Measurements from ENCODE around the gene C7orf25.
A peak's percentile ranks its signal among the peaks of the same experiment; 100 is the strongest.
"Not testable (repeated sequence)": the region's sequence is repeated elsewhere in the genome, so short reads cannot be mapped to it uniquely, and the experiment has no call there.

Gene C7orf25

DNA sequence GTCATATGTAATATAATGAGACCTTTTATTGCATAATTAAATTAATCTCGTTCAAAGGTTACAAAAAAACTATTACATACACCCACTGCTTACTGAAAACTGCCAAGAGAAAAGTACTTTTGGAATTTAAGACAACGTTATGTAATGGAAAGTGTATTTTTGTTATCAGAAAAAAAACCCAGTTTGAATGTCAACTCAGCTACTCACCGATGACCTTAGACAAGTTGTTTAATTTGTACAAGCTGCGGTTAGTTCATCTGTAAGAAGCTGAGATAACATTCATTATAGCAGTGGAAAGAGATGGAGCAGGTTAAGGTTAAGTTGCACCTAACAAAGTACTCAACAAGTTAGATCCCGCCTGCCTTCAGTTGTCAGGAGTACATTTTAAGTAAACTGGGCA, 19.0 kb upstream of the C7orf25 start:
- no peak for DNase-seq

DNA sequence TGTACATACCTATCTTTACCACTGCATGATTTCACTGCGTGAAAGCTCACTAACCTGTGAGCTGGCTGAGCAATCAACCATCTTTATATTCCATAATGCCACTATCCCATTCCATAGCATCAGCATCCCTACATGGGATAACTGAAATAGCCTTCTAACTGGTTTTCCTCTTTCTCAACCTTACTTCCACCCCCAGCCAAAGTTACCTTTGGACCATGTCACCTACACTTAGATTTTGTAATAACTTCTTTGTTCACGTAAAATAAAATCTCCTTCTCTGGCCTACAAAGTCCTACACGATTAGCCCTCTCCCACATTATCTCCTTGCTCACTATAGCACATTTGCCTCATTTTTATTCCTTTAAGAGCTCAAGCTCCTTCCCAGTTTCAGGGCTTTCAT, 17.6 kb upstream of the C7orf25 start:
- DNase-seq, result no peak

DNA sequence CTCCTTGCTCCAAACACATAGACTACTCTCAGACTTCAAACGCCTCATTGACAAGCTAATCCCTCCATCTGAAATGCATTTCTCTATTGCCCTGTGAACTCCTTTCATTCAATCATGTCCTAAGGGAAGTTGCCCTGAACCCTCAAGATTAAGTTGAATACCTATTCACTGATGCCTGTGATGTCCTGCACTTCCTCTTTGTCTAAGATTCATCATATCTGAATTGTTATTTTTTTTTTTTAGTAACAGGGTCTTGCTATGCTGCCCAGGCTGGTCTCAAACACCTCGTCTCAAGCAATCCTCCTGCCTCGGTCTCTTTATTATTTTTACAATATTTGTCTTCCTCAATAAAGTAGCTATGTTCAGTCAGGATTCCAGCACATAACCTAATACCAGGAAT, 16.9 kb upstream of the C7orf25 start:
- DNase-seq, result no peak

GRCh38 chr7:42926204-42926603, 14.3 kb upstream of the C7orf25 start:
- DNase-seq, result no peak

DNA sequence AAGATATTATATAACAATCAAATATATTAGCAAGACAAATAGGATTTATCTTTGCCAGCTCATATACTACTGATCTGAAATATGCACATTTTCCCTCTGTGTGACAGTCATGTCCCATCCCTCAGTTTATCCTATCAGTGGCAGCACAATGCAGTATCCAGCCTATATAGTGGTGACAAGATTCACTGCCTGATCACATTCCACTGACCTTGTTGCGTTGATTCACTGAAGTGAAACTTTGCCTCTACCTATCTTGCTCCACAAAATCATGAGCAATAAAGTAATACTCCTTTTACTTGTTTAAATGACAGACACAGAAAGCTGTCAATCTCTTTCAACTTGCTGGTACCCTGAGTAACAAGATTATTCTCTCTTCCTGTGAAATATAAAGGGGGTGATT, 13.8 kb upstream of the C7orf25 start:
- no peak for DNase-seq

DNA sequence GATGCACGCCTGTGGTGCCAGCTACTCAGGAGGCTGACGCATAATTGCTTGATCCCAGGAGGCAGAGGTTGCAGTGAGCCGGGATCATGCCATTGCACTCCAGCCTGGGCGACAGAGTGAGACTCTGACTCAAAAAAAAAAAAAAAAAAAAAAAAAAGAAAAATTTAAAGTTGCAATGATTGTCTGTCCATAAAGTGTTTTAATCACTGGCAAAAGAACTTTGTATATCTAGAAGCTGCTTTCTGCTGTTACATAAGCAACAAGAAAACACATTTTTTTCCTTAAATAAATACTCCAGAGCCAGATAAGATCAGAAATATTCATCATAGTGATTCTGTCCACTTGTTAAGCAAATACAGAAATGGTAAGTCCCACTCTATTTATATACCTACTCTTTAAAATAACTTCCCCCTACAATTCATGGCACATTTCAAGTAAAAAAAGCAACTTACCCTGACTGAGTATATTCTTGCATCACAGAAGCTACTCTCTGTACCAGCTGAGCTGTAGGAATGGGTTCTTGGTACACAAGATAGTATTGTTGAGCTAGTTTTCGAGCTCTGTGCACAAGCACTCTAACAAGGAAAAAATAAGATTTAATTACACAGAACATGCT, 12.5 kb upstream of the C7orf25 start:
- DNase-seq, result no peak

- no peak for DNase-seq
Measured at GRCh38 chr7:42922017-42922753, 10.3 kb upstream of the C7orf25 start.

- DNase-seq, result no peak
Measured at GRCh38 chr7:42915356-42915755, 3.5 kb upstream of the C7orf25 start.

- no peak for DNase-seq
Measured at GRCh38 chr7:42914421-42915045, 2.7 kb upstream of the C7orf25 start.

GRCh38 chr7:42914009-42914408, 2.1 kb upstream of the C7orf25 start:
- no peak for DNase-seq

GRCh38 chr7:42913591-42913990, 1.7 kb upstream of the C7orf25 start:
- no peak for DNase-seq

GRCh38 chr7:42910306-42910705, 1.6 kb downstream of the C7orf25 start:
- peak in 25 of 58 donors; percentile 3 to 69 (median 28) for DNase-seq

DNA sequence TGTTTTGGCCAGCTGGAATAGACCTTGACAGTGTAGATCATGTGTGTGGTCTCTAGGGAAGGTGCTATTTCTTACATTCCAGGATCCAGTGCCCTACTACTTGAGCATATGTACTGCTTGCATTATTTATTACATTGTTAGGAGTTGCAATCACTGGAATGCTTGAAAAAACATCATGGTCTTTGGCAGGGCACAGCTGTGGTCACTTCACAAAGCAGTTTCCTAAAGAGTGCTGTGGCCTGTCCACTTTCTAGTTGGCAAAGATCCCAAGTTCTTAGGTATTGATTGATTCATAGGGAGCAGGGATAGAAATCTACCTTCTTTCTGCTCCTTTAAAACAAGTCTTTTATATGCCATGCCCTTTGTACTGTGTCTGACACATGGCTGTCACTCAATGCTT, 4.6 kb downstream of the C7orf25 start:
- no peak for DNase-seq

- no peak for DNase-seq
Measured at GRCh38 chr7:42906181-42906580, 5.7 kb downstream of the C7orf25 start.

DNA sequence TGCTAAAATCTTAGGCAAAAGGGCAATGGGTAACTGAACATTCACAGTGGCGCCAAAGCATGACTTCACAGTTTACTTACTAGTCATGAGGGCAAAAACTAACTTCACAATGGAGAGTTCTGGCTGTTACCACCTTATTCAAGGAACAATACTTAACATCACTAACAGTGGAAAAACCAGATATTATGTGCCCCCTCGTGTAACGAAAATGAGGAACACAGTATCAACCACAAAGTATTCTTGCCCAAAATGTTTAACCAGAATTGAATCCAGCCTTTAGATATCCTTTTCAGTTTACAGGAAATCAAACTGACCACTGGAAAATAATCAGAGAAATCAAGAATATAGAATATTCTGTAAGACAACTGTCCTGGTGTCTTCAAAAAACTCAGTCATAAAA, 9.5 kb downstream of the C7orf25 start:
- DNase-seq, result no peak

DNA sequence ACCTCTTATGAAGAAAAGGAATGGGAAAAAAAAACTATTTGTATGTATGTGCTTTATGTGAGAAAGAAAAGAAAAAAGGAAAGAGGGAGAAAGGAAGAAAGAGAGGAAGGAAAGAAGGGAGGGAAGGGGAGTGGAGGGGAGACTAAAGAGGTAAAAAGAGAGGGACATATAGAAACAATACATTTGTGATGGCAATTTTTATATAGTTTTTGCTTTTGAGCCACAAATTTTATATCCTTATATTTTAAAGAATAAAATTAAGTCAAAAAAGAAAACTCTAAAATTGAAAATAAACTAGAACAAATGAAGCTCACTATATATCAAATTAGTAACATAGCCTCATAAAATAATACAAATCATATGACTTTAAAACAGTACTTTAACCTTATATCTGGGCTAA, 11.0 kb downstream of the C7orf25 start:
- no peak for DNase-seq

- no peak for DNase-seq
Measured at GRCh38 chr7:42893346-42894240, 18.3 kb downstream of the C7orf25 start.

DNA sequence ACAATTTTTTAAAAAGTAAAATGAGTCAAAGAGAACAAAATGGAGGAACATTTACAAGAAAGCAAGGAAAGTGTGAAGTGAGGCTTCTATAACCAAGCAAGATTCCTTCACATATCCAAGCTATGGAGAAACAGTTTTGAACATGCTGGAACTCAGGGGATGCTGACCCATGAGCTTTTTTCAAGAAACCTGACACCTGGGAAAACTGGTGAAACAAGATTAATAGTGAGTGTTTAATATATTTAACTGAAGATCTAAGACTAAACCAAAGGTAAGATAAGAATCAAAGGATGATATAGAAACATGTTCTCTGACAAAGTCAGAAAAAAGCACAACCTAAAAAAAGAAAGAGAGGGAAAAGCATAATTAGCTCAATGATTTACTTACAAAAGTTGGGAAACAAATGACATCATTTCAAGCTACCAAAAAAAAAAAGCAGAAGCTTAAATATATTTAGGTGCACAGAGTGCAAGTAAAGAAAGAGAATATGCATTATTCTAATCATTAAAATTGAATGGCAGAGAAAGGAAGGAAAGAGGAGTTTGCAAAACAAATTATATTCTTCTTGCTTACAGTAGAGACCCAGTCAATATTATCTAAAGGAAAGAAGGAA, 24.9 kb downstream of the C7orf25 start:
- no peak for DNase-seq

DNA sequence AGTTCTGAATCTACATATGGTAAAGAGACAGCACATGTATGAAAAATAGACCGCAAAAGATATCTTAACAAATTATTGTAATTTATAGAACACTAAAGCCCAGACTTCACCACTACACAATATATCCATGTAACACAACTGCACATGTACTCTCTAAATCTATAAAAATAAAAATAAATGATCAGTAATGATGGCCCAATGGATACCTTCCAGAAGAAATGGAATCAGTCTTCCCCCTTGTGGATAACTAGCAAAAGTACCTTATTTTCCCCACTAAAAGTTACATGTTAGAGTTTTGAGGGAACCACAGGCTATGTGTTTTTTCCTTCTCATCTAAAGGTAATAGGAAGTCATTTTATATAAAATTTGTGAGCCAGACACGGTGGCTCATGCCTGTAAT, 25.7 kb downstream of the C7orf25 start:
- DNase-seq, result no peak

- not testable (repeated sequence) for DNase-seq
Measured at GRCh38 chr7:42885183-42885582, 26.7 kb downstream of the C7orf25 start.

GRCh38 chr7:42883950-42884349, 27.9 kb downstream of the C7orf25 start:
- peak in 18 of 58 donors; percentile 3 to 65 (median 20) for DNase-seq

All from anterior cingulate cortex (tissue), 58 donors.